22Rv1 (cell line): ENCODE data around the gene GPS1.

Source experiments
- CTCF ChIP-seq: fragments of 450-650 bp; IDR thresholded peaks from 2 replicates; pipeline ENCODE4 v1.5.1; 2017; ENCODE audit warnings: mild to moderate bottlenecking
- ZFX ChIP-seq: fragments of 450-650 bp; IDR thresholded peaks from 2 replicates; pipeline ENCODE4 v1.6.1; 2017; ENCODE audit warnings: antibody characterized with exemption, borderline replicate concordance

GRCh38 chr17:82022310-82022980 is 29.3 kb upstream of the GPS1 start, which contains the start of gene CENPX:
- TF ChIP-seq CTCF, result no peak
- no peak for TF ChIP-seq ZFX
